Gastrocnemius medialis (tissue), 4 donors: ENCODE data around the gene USP5. TPM values are rescaled to one million over a fixed set of nuclear protein-coding genes. Genes with fewer than 3 reads are reported as not detected.

Experiments used
- ATAC-seq, 2 donors: fragments of 150-250 bp; one replicate each; pipeline ENCODE4 v1.9.1; 2016
- DNase-seq, 2 donors: peaks; one replicate each; pipeline ENCODE4 v3.0.0-alpha.2; 2019
- H3K27ac ChIP-seq, 4 donors: fragments of 200-600 bp; sonication (generic); 1 replicate in 1 of 4; 2 replicates in 3 of 4; pipeline ENCODE4 v1.5.1; 2016 to 2018; ENCODE audit warnings: mild to moderate bottlenecking in 2 of 4, moderate library complexity in 1 of 4
- H3K27me3 ChIP-seq, 3 donors: fragments of 200-600 bp; sonication (generic) in 2 of 3; 1 replicate in 1 of 3; 2 replicates in 2 of 3; pipeline versions ENCODE4 v1.5.1 to v1.6.0; 2016 to 2019; ENCODE audit warnings: mild to moderate bottlenecking in 1 of 3, moderate library complexity in 1 of 3
- H3K36me3 ChIP-seq, 2 donors: fragments of 200-600 bp; sonication (generic) in 1 of 2; one replicate each; pipeline ENCODE4 v1.5.1; 2017 to 2018
- H3K4me1 ChIP-seq, 2 donors: fragments of 200-600 bp; sonication (generic) in 1 of 2; one replicate each; pipeline ENCODE4 v1.5.1; 2016 to 2017; ENCODE audit warnings: mild to moderate bottlenecking in 2 of 2
- H3K4me3 ChIP-seq, 4 donors: fragments of 200-600 bp; sonication (generic) in 3 of 4; 1 replicate in 1 of 4; 2 replicates in 3 of 4; pipeline ENCODE4 v1.5.1; 2016 to 2019; ENCODE audit warnings: mild to moderate bottlenecking in 2 of 4
- H3K9me3 ChIP-seq, 3 donors: fragments of 200-600 bp; sonication (generic) in 2 of 3; 1 replicate in 1 of 3; 2 replicates in 2 of 3; pipeline ENCODE4 v1.5.1; 2016 to 2019
- CTCF ChIP-seq, 5 experiments: fragments of 450-650 bp in 3 of 5; fragments of 200-600 bp in 2 of 5; sonication (generic) in 2 of 5; IDR thresholded peaks in 4 of 5; conservative IDR thresholded peaks in 1 of 5; 1 replicate in 4 of 5; 2 replicates in 1 of 5; pipeline ENCODE4 v1.5.1; 2016 to 2019; ENCODE audit warnings: antibody characterized with exemption in 5 of 5, mild to moderate bottlenecking in 3 of 5, moderate library complexity in 3 of 5
- POLR2A ChIP-seq, 2 donors: fragments of 450-650 bp; IDR thresholded peaks; one replicate each; pipeline ENCODE4 v1.6.1; 2017; ENCODE audit warnings: antibody characterized with exemption in 2 of 2, mild to moderate bottlenecking in 2 of 2, moderate library complexity in 2 of 2
- in situ Hi-C, 4 donors: fragments of 200-750 bp; cut with MboI; loops; one replicate each; pipeline versions ENCODE4 v1.15.0 to v1.8.0; 2017; ENCODE audit warnings: low sequenced_read_pairs in 4 of 4
- intact Hi-C: fragments of 100-400 bp; cut with DNase I; formaldehyde crosslinking; loops from one replicate; pipeline ENCODE4 v1.15.1; 2023; ENCODE audit warnings: low total_unique reads
- total RNA-seq, 4 donors: library from RNA; depleted of rRNA; stranded (reverse); fragments of >200 nt; gene quantifications; one replicate each; pipeline versions ENCODE4 v1.1.0 to v1.2.3, GENCODE V29; 2016

The USP5 gene
- total RNA-seq, 4 donors from 2014 or later, result 66.4 to 120 (median 74.1) TPM

GRCh38 chr12:6813363-6813762, 38.6 kb upstream of the USP5 start:
- no peak for ATAC-seq
- Histone ChIP-seq H3K9me3 (no peaks in the 10 kb centered on the region), H3K27me3 (no peaks in the 10 kb centered on the region), H3K4me1 (no peaks in the 10 kb centered on the region), H3K36me3 (no peaks in the 10 kb centered on the region), H3K4me3 (no peak overlapping the region), H3K27ac (no peak overlapping the region)
- in situ Hi-C loops, result no loop called here
- intact Hi-C loops, result no loop called here
- TF ChIP-seq POLR2A (IDR thresholded peaks at IDR 0.05), result no peak
- no peak for TF ChIP-seq CTCF (IDR thresholded peaks at IDR 0.05 in 4 of 5, conservative IDR thresholded peaks at IDR 0.05 in 1 of 5)
- DNase-seq, result no peak

GRCh38 chr12:6816598-6816997, 35.4 kb upstream of the USP5 start:
- in situ Hi-C loops, result no loop called here
- H3K9me3 ChIP-seq, result no peaks in the 10 kb centered on the region
- no peak overlapping the region for H3K4me3 ChIP-seq
- no peaks in the 10 kb centered on the region for H3K4me1 ChIP-seq
- H3K36me3 ChIP-seq, result no peaks in the 10 kb centered on the region
- ATAC-seq (no peak), DNase-seq (no peak)
- intact Hi-C loops, result no loop called here
- no peak for TF ChIP-seq POLR2A (IDR thresholded peaks at IDR 0.05)
- no peak for TF ChIP-seq CTCF (IDR thresholded peaks at IDR 0.05 in 4 of 5, conservative IDR thresholded peaks at IDR 0.05 in 1 of 5)
- H3K27ac ChIP-seq, result no peak overlapping the region
- peaks cover 0 to 4% (median 0%) of the 10 kb centered on the region in 3 donors for H3K27me3 ChIP-seq

- Histone ChIP-seq H3K9me3 (no peaks in the 10 kb centered on the region), H3K36me3 (no peaks in the 10 kb centered on the region), H3K27ac (no peak overlapping the region), H3K4me3 (no peak overlapping the region), H3K4me1 (no peaks in the 10 kb centered on the region), H3K27me3 (peaks cover 3 to 9% (median 4%) of the 10 kb centered on the region in 3 donors)
- in situ Hi-C loops (no loop called here), intact Hi-C loops (no loop called here)
- DNase-seq, result no peak
- no peak for ATAC-seq
- TF ChIP-seq CTCF (IDR thresholded peaks at IDR 0.05 in 4 of 5, conservative IDR thresholded peaks at IDR 0.05 in 1 of 5), result no peak
- TF ChIP-seq POLR2A (IDR thresholded peaks at IDR 0.05), result no peak
These were observed 34.9 kb upstream of the USP5 start for GRCh38 chr12:6817098-6817497.

- in situ Hi-C loops, result no loop called here
- no peaks in the 10 kb centered on the region for H3K9me3 ChIP-seq
- no peaks in the 10 kb centered on the region for H3K36me3 ChIP-seq
- intact Hi-C loops, result no loop called here
- DNase-seq, result no peak
- H3K4me3 ChIP-seq, result no peak overlapping the region
- no peak for ATAC-seq
- H3K4me1 ChIP-seq, result no peaks in the 10 kb centered on the region
- H3K27ac ChIP-seq, result no peak overlapping the region
- peaks cover 5 to 15% (median 10%) of the 10 kb centered on the region in 3 donors for H3K27me3 ChIP-seq
- TF ChIP-seq CTCF (IDR thresholded peaks at IDR 0.05 in 4 of 5, conservative IDR thresholded peaks at IDR 0.05 in 1 of 5), result no peak
- TF ChIP-seq POLR2A (IDR thresholded peaks at IDR 0.05), result no peak
These were observed 34.2 kb upstream of the USP5 start for GRCh38 chr12:6817662-6818157.

GRCh38 chr12:6818222-6818621, 33.7 kb upstream of the USP5 start:
- H3K27me3 ChIP-seq, result peaks cover 9 to 18% (median 11%) of the 10 kb centered on the region in 3 donors
- no peaks in the 10 kb centered on the region for H3K9me3 ChIP-seq
- intact Hi-C loops, result no loop called here
- no peaks in the 10 kb centered on the region for H3K4me1 ChIP-seq
- ATAC-seq (no peak), DNase-seq (no peak)
- H3K27ac ChIP-seq, result no peak overlapping the region
- in situ Hi-C loops, result no loop called here
- no peak overlapping the region for H3K4me3 ChIP-seq
- TF ChIP-seq CTCF (IDR thresholded peaks at IDR 0.05 in 4 of 5, conservative IDR thresholded peaks at IDR 0.05 in 1 of 5) (no peak), POLR2A (IDR thresholded peaks at IDR 0.05) (no peak)
- H3K36me3 ChIP-seq, result no peaks in the 10 kb centered on the region
